Lower leg skin (tissue), 3 donors: ENCODE data around the gene CABCOCO1.

Source experiments
- POLR2A ChIP-seq, 2 donors: fragments of 450-650 bp; IDR thresholded peaks; one replicate each; pipeline ENCODE4 v1.6.1; 2016 to 2017; ENCODE audit warnings: antibody characterized with exemption in 2 of 2, mild to moderate bottlenecking in 1 of 2, moderate library complexity in 1 of 2
- TF ChIP-seq, protein P1 (sequence below), 3 donors: fragments of 450-650 bp; IDR thresholded peaks; one replicate each; pipeline ENCODE4 v1.5.1; 2016; ENCODE audit warnings: antibody characterized with exemption in 3 of 3, mild to moderate bottlenecking in 3 of 3, moderate library complexity in 2 of 3

DNA sequence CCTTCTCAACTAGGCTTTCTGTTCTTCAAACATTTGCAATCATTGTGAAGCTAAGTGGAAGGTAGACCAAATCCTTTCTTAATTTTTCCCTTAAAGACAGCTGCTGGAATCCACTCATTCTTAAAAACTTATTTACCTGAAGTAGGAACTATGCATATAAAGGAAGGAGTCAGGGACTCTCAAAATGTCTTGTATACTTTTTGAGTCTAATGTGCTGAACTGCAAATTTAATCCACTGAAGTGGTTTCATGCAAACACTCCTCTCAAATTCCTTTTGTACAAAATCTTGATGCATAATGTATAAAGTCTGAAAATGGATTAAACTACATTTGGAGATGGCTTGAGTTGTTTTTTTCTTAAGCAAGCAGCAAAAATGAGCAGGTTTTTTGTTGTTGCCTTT is 118.0 kb downstream of the CABCOCO1 start:
- TF ChIP-seq, protein P1, sequence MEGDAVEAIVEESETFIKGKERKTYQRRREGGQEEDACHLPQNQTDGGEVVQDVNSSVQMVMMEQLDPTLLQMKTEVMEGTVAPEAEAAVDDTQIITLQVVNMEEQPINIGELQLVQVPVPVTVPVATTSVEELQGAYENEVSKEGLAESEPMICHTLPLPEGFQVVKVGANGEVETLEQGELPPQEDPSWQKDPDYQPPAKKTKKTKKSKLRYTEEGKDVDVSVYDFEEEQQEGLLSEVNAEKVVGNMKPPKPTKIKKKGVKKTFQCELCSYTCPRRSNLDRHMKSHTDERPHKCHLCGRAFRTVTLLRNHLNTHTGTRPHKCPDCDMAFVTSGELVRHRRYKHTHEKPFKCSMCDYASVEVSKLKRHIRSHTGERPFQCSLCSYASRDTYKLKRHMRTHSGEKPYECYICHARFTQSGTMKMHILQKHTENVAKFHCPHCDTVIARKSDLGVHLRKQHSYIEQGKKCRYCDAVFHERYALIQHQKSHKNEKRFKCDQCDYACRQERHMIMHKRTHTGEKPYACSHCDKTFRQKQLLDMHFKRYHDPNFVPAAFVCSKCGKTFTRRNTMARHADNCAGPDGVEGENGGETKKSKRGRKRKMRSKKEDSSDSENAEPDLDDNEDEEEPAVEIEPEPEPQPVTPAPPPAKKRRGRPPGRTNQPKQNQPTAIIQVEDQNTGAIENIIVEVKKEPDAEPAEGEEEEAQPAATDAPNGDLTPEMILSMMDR (IDR thresholded peaks at IDR 0.05) = no peak
- no peak for TF ChIP-seq POLR2A (IDR thresholded peaks at IDR 0.05)
